NCI-H1048 (cell line): ENCODE data around the gene CHM.
"Not testable (repeated sequence)": the region's sequence is repeated elsewhere in the genome, so short reads cannot be mapped to it uniquely, and the experiment has no call there.

Experiments
- DNase-seq: peaks from one replicate; lab custom pipeline; 2025; lab: John Stamatoyannopoulos, UW

CHM gene

DNA sequence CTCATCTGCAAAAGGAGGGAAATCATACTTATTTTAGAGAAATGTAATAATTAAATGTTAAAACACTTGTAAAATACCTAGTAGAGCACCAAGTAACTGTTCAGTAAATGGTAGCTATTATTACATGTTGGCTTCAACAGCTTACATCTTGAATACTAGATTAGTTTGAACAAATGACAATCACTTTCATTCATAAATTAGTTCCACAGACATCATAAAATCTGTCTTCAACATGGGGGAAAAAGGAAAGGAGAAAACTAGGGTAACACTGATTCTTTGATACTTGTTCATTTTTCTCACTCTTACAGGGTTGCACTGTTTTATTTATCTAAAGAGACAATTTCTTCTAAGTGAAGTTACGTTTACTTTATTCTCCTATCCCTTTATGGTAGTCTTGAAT, 51.7 kb downstream of the CHM start:
- no peak for DNase-seq

DNA sequence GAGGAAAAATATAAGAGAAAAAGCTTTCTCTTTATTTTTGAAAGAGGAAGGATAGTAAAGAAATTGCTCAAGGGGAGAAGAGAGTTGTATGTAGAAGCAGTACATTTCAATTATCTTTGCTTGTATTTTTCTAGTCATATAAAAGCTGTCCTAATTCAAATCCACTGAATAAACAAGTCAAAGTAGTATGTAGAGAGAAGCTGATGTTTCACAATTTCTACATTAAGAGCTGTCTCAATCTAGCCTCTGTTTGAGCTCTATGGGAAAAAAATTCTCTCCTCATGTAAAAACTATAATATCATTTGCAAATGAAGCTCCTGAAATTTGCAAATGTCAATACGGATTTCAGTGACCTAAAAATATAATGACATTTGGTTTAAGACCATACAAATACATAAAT, 52.6 kb downstream of the CHM start:
- DNase-seq = no peak

DNA sequence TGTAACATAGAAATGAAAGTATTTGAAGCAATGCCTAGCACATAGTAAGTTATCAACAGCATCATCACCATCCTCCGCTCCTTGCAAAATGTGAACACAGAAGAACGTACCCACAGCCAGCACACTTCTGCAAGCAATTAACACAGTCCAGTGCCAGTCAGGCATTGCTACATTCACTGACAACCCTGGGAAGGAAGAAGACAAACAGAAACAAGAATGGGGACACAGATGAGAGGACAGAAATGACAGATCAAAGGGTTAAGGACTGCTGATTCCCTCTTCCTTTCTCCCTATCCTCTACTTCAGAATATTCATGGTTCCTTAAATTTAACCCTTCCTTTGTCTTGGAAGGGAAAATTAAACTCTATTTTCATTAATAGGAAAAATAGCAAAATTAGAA, 53.1 kb downstream of the CHM start:
- DNase-seq = no peak

DNA sequence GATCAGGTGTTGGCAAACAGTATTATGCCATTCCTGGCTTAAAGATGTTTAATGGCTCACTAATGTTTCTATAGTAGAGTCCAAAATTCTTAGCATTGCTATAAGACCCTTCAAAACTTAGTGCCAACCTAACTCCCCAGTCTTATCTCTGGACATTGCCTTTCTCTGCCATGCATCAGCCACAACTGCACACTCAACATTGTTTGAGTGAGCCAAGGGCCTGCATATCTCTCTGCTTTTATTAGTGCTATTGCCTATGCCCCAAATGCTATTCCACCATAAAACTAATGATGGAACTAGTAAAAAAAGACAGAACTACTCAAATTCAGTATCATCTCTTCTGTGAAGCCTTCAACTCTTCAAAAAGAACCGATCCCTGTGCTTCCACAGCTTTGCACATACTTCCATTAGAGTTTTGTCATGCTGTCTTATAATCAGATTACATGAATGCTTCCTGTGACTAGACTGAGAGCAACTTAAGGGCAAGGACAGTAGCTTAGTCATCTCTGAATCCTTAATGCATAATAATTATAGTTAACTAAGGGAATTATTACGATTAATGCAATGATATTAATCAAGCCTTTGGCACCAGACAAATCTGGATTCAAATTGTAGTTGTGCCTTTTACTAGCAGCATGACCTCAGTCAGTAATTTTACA, 53.7 kb downstream of the CHM start:
- DNase-seq = no peak

DNA sequence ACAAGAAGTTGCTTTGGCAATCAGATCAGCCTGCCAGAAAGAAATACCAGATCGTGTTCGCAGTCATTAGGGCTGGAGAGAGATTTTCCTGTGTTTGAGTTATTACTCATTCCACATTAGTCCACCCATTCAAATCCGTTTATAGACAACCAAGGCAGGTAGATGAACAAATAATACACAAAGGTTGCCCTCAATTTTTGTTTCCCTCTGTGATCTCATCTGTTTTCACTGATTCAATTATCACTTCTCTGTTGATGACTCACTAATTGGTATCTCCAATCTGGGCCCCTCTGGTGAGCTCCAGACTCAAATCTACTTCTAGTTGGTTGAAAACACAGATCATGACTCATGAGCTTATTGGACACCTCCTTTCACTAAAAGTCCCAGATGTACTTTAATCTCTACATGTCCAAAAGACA, 54.5 kb downstream of the CHM start:
- no peak for DNase-seq

DNA sequence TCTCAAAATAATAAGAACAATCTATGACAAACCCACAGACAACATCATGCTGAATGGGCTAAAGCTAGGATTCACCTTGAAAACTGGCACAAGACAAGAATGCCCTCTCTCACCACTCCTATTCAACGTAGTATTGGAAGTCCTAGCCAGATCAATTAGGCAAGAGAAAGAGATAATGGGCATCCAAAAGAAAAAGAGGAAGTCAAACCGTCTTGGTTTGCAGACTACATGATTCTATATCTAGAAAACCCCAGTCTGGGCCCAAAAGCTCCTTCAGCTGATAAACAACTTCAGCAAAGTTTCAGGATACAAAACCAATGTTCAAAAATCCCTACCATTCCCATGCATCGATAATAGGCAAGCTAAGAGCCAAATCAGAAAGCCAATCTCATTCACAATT, 59.0 kb downstream of the CHM start:
- no peak for DNase-seq

DNA sequence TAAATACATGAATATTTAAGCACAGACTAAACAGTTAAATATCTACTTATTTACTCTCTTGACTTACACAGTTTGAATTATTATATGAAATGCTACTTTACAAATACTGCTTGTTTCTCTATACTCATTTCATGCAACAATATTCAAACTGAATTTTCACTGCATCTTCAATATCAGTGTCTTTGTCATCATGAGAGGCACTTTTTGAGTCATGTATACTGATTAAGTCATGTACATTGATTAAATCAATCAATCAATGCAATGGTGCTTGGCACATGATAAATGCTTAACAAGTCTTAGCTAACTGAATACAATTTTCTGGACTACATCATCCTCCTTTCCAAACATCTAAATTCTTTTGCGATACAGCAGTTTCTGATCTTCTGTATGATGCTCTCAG, 67.1 kb downstream of the CHM start:
- DNase-seq = no peak

DNA sequence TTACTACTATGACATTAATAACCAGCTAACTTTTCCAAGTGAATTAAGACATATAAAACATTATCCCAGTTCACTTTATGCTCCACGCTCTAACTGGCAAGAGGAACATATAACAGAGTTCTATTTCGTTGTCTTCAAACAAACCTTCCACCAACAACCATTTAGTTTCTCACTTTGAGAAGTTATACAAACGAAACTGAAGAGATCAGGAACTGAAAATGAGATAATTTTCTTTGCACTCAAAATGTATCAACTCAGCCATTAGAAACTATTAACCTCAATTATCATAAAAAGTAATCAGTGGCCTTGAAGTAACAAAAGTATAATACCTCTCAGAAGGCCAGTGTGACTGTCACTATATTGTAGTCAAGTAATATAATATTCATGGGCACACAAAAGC, 70.1 kb downstream of the CHM start:
- no peak for DNase-seq

DNA sequence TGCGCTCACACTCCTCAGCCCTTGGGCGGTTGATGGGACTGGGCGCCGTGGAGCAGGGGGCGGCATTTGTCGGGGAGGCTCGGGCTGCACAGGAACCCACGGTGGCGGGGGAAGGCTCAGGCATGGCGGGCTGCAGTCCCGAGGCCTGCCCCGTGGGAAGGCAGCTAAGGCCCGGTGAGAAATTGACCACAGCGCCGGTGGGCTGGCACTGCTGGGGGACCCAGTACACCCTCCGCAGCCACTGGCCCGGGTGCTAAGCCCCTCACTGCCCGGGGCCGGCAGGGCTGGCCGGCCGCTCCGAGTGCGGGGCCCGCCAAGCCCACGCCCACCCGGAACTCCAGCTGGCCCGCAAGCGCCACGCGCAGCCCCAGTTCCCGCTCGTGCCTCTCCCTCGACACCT, 75.0 kb downstream of the CHM start:
- DNase-seq = not testable (repeated sequence)

DNA sequence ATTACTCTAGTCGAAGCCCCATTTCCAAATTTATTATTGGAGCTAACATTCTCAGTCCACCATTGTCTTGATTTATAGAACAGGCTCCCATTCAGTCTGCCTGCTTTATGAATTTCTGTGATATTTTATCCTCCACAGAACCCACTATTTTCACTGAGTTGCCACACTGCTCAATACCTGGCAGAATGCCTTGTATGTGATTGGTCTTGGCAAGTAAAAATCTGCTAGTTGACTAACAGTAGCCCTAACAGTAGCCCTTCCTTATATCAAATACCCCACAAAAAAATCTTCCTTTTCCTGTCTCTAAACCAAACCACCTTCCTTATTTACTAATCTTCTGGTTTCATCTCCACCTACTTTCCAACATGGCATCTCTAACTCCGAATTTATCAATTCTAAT, 82.6 kb downstream of the CHM start:
- DNase-seq = no peak

DNA sequence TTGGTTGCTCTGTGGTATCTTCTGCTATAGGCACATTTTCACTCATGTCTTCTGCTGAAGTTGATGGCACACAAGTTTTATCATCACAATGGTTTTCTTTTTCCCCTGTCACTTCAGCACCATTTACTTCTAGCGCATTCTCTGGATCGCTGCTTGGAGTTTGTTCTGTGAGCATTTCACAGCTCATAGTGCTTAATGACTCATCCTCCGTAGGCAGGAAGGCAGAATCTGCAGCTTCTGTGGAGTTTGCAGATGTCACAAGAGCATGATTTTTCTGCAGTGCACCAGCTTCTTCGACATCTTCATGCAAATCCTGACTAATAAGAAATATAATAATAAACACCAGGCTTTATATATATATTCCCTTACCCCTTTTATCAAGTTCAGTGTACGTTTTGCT, 83.6 kb downstream of the CHM start:
- no peak for DNase-seq

DNA sequence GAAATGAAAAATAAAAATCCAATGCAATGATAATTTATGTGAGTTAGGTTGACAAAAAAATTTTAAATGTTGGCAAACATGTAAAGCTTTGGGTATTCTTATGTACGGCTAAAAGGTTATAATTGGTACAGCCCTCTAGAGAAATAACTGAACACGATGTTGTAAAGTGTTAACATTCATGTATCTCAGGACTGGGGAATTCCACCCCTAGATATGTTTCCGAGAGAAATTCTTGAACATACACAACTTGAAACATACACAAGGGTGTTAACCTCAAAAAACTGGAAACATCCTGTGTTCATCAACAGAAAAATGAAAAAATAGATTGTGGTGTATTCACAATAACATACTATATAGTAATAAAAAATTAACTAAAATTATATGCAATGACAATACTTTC, 91.8 kb downstream of the CHM start:
- DNase-seq = no peak

DNA sequence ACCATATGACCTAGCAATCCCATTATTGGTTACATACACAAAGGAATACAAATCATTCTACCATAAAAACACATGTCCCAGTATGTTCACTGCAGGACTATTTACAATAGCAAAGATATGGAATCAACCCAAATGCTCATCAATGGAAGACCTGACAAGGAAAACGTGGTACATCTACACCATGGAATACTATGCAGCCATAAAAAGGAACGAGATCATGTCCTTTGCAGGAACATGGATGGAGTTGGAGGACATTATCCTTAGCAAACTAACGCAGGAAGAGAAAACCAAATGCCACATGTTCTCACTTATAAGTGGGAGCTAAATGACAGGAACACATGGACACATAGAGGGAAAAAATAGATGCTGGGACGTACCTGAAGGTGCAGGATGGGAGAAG, 102.6 kb downstream of the CHM start:
- DNase-seq = not testable (repeated sequence)

DNA sequence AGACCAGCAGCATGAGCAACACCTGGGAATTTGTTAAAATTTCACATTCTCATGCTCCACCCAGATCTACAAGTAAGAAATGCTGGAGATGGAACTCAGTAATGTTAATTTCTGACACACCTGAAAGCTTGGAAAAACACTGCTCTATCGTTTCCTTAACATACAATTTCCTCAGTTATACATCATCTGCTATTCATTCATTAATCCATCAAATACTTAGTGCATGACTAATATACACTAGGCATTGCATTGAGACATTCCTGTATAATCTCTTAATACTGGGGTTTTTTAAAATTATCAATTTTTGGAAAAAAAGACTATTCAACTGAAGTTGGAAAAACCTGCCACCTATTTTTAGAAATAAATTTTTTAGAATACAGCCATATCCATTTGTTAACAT, 106.1 kb downstream of the CHM start:
- DNase-seq = no peak

DNA sequence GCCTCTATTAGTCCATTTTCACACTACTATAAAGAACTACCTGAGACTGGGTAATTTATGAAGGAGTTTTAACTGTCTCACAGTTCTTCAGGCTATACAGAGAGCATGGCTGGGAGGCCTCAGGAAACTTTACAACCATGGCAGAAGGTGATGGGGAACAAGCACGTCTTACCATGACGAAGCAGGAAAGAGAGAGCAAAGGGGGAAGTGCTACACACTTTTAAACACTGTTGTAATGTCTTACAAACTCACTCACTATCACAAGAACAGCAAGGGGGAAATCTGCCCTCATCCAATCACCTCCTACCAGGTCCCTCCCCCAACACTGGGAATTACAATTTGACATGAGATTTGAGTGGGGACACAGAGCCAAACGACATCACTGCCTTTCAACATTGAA, 107.4 kb downstream of the CHM start:
- DNase-seq = not testable (repeated sequence)

DNA sequence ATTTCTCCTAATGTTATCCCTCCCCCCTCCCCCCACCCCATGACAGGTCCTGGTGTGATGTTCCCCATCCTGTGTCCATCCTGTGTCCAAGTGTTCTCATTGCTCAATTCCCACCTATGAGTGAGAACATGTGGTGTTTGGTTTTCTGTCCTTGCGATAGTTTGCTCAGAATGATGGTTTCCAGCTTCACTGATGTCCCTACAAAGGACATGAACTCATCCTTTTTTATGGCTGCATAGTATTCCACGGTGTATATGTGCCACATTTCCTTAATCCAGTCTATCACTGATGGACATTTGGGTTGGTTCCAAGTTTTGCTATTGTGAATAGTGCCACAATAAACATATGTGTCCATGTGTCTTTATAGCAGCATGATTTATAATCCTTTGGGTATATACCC, 113.0 kb downstream of the CHM start:
- not testable (repeated sequence) for DNase-seq

DNA sequence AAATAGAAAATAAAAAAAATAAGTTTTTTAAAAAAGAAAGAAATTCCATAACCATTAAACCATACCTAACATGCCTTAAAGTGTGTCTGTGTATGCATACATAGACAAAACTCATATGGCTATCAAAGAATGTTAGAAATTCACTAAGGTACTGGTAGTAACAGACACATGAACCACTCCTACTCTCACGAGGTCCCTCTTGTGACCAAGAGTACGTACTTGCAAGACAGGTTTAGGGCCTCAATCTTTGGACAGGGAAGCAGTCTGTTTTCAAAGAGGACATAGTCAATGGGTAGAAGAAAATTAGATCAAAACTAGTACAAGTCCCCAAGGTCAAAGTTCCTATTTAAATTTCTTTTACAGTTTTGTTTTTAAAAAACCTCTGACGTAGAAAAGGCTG, 117.3 kb downstream of the CHM start:
- no peak for DNase-seq

DNA sequence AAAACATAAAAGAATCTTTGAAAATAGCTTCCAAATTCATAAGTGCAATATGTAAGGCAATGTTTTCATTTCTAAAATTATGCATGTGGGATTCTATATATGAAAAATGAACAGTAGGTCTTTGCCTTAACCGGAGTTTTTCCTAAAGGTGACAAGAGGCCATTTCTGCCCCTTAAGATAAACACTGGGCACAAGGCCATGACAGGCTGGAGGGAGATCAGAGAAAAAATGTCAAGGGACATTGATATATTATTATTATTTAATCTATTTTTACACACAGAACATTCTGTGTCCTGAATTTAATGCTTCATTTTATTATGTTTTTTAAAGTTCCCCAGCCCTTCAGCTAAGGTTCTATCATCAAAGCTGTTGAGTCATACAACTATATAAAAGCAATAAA, 118.8 kb downstream of the CHM start:
- no peak for DNase-seq

DNA sequence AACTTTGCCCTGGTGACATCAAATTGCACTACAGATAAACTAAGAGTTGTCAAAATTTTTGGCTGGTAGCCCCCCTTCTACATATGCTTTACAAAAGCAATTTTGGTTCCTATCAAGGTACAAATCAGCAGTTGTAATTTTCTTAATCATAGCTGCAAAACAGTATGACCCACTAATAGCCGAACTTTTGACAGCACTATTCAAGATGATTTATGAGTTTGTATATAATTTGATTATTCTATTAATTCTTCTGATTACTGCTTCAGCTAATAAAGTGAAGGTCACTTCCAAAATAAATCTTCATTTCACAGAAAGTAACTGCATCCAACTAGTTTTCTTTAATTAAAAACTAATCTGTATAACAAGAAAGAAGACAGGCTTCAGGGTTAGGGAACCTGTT, 119.6 kb downstream of the CHM start:
- DNase-seq = no peak

DNA sequence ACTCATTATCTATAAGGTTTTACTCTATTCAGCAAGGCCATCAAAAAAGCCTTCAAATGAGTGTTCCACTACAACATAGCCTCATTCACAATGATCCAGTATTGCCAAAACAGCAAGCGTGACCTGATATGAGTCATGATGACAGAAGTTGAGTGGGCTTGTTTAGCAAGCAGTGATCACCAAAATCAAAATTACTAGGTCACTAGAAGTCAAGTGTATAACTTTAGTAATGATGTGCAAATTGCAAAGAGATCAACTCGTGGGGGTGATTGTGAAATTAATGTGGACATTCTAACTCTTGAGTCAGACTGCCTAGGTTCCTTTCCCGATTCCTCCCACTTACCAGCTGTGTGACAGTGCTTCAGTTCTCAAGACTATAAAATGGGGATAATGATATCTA, 124.5 kb downstream of the CHM start:
- DNase-seq = no peak

DNA sequence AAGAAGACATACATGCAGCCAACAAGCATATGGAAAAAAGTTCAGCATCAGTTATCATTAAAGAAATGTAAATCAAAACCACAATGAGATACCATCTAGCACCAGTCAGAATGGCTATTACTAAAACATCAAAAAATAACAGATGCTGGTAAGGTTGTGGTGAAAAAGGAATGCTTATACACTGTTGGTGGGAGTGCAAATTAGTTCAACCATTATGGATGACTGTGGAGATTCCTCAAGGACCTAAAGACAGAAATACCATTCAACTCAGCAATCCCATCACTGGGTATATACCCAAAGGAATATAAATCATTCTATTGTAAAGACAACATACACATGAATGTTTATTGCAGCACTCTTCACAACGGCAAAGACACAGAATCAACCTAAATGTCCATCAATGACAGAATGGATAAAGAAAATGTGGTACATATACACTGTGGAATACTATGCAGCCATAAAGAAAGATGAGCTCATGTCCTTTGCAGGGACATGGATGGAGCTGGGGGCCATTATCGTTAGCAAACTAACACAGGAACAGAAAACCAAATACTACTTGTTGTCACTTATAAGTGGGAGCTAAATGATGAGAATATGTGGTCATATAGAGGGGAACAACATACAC, 130.6 kb downstream of the CHM start:
- DNase-seq = not testable (repeated sequence)

DNA sequence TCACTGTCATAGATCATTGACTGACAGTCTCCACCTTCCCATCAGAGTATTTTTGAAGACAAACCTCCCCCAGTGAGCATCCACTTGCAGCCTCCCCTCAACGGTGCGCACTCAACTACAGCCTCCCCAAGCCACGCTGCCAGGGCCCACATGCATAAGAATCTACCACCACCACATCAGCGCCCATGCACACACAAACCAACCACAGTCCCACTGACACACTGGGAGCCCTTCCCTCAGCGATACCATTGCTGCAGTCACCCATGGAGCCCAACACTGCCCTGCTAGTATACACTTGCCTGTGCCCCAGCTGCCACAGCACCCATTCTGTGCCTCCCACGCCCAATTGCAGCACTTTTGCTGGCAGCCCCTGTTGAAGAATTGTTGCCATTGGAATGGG, 132.9 kb downstream of the CHM start:
- no peak for DNase-seq

DNA sequence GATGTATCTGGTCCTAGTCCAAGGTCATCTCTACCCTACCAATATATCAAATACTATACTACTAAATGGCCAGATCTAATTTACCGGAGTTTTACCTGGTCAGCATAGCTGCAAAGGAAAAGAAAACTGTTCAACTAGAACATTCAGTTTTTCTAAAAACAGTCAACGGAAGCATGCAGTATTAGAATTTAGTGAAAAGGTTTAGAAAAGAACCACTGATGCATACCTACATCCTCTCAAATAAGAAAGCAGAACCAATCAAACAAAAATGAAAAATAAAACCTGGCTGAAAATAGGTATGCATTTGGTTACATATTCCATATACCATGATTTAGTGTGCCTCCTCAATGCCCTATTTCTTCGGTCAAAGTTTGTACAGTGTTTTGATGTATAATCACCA, 140.0 kb downstream of the CHM start:
- no peak for DNase-seq

DNA sequence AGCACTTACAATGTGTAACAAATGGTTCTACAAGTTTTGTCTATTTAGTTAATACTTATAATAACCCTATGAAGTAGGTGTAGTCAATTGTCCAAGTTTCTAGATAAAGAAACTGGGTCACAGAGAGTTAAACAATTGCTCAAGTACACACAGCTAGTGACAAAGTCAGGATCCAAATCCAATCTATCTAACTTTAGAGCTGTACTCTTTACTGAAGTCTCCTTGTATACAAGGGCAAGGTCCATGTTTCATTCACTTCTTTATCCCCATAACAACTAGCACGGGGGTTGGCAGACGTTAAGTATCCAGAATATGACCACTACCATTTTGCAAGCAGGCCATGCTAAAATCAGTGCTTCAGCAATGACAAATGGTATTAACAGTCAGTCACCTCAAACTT, 141.0 kb downstream of the CHM start:
- DNase-seq = no peak
